ENCODE measurements around the gene RYR2.

- TF ChIP-seq CTCF (IDR thresholded peaks at IDR 0.05; ENCODE audit: control extremely low read depth in 1 of 3, insufficient read depth in 1 of 3, low read depth in 1 of 3, low read length in 3 of 3) (no peak), TAF1 (IDR thresholded peaks at IDR 0.05; ENCODE audit: low read depth, low read length) (no peak), ATF3 (IDR thresholded peaks at IDR 0.05; ENCODE audit: insufficient read depth, low read depth, low read length) (no peak), TCF12 (IDR thresholded peaks at IDR 0.05; ENCODE audit: low read depth, low read length) (no peak), E2F6 (IDR thresholded peaks at IDR 0.05) (no peak), EZH2 (IDR thresholded peaks at IDR 0.05; ENCODE audit: low read depth, low read length, severe bottlenecking) (no peak), KDM5A (IDR thresholded peaks at IDR 0.05; ENCODE audit: low read length) (no peak)
- TF ChIP-seq, protein P1, sequence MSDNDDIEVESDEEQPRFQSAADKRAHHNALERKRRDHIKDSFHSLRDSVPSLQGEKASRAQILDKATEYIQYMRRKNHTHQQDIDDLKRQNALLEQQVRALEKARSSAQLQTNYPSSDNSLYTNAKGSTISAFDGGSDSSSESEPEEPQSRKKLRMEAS (IDR thresholded peaks at IDR 0.05): no peak
These were observed 639.2 kb downstream of the RYR2 start for GRCh38 chr1:237681210-237681609.
